ENCODE measurements around the gene OSBP. TPM values are rescaled to one million over a fixed set of nuclear protein-coding genes. Genes with fewer than 3 reads are reported as not detected.

The OSBP gene
- total RNA-seq, 2 experiments from 2014 or later, result 54.9 to 58.2 TPM

DNA sequence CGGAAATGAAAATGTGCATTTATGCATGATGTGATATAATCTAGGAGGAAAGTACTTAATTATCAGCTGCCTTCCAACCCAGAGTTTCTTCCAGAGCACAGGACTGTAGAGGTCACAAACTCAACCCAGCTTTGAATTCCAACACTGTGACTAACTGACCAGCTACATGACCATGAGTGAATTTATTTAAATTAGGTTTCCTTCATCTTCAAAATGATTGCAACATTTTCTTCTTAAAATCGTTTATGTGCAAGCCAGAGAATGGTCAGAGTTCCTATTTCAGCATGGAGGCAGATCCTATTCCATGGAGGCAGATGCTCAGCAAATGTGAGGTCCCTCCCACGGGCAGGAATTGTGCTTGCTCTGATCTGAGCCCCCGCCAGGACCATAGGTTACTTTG, 42.4 kb downstream of the OSBP start:
- H3K27ac Mint-ChIP-seq, result no peak overlapping the region
- no peaks in the 10 kb centered on the region for H3K4me1 ChIP-seq (ENCODE audit: insufficient read depth, low read length)
- H3K36me3 ChIP-seq (ENCODE audit: insufficient read depth, low read length), result peaks cover 33% of the 10 kb centered on the region
- CTCF ChIA-PET, result no interaction called here
- intact Hi-C loops (cut with DNase I, micrococcal nuclease), result no loop called here
- no peaks in the 10 kb centered on the region for H3K9me3 ChIP-seq (ENCODE audit: control insufficient read depth in 1 of 2, insufficient read depth in 1 of 2, low read length in 2 of 2)
- no peaks in the 10 kb centered on the region for H3K27me3 Mint-ChIP-seq
- no peaks in the 10 kb centered on the region for H3K4me1 Mint-ChIP-seq (ENCODE audit: low read depth)
- no peak overlapping the region for H3K4me3 Mint-ChIP-seq
- POLR2A ChIA-PET, result interaction anchor here (1.2 kb wide), 1 partner anchor 42 kb away, joined by 6 read pairs; the partner anchor contains the start of gene OSBP
- peaks cover 44% of the 10 kb centered on the region for H3K36me3 Mint-ChIP-seq (ENCODE audit: low read depth)
- DNase-seq, result no peak
- no peaks in the 10 kb centered on the region for H3K27me3 ChIP-seq (ENCODE audit: control insufficient read depth in 1 of 2, insufficient read depth in 2 of 2, low read length in 2 of 2)
- no peak for ATAC-seq (ENCODE audit: poor library complexity)
- H3K27ac ChIP-seq (ENCODE audit: low read depth in 1 of 2, low read length in 2 of 2), result no peak overlapping the region
- no peak for TF ChIP-seq CTCF (IDR thresholded peaks at IDR 0.05)
- H3K4me3 ChIP-seq (ENCODE audit: low read length), result no peak overlapping the region
- no peaks in the 10 kb centered on the region for H3K9me3 Mint-ChIP-seq

GRCh38 chr11:59572091-59572490, 43.5 kb downstream of the OSBP start:
- H3K27ac Mint-ChIP-seq, result no peak overlapping the region
- no peak overlapping the region for H3K4me3 Mint-ChIP-seq
- H3K27me3 ChIP-seq (ENCODE audit: control insufficient read depth in 1 of 2, insufficient read depth in 2 of 2, low read length in 2 of 2), result no peaks in the 10 kb centered on the region
- ATAC-seq (ENCODE audit: poor library complexity) (no peak), DNase-seq (no peak)
- TF ChIP-seq CTCF (IDR thresholded peaks at IDR 0.05), result no peak
- H3K4me3 ChIP-seq (ENCODE audit: low read length), result no peak overlapping the region
- ChIA-PET POLR2A (interaction anchor here (1.2 kb wide), 1 partner anchor 11 kb away, joined by 5 read pairs; no protein-coding TSS in a partner anchor), CTCF (no interaction called here)
- H3K27ac ChIP-seq (ENCODE audit: low read depth in 1 of 2, low read length in 2 of 2), result no peak overlapping the region
- no peaks in the 10 kb centered on the region for H3K9me3 Mint-ChIP-seq
- no peaks in the 10 kb centered on the region for H3K4me1 Mint-ChIP-seq (ENCODE audit: low read depth)
- intact Hi-C loops (cut with DNase I, micrococcal nuclease), result no loop called here
- H3K36me3 ChIP-seq (ENCODE audit: insufficient read depth, low read length), result peaks cover 22% of the 10 kb centered on the region
- no peaks in the 10 kb centered on the region for H3K9me3 ChIP-seq (ENCODE audit: control insufficient read depth in 1 of 2, insufficient read depth in 1 of 2, low read length in 2 of 2)
- no peaks in the 10 kb centered on the region for H3K4me1 ChIP-seq (ENCODE audit: insufficient read depth, low read length)
- peaks cover 33% of the 10 kb centered on the region for H3K36me3 Mint-ChIP-seq (ENCODE audit: low read depth)
- H3K27me3 Mint-ChIP-seq, result no peaks in the 10 kb centered on the region

DNA sequence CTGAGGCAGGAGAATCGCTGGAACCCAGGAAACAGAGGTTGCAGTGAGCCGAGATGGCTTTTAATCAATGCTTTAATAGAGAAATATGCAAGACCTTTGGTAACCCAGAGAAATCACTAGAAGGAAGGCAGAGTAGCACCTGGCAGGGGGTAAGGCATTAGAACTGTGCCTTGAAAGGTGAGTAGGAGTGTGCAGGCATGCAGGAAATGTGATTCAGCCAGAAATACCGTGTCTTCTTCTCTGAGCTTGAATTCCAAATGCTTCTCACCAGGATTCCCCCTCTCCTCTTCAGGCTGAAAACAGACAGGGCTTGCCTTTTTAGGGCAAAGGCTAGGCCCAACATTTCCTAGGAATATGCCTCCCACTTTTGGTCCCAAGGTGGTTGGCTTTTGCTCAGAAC, 53.3 kb downstream of the OSBP start:
- H3K27ac ChIP-seq (ENCODE audit: low read depth in 1 of 2, low read length in 2 of 2), result no peak overlapping the region
- no peak for DNase-seq
- ChIA-PET POLR2A (interaction anchor here (0.6 to 4.6 kb wide), 3 partner anchors 12 to 182 kb away, joined by 4 to 79 read pairs (median 50); partner anchors contain the start of gene OSBP), CTCF (interaction anchor here (2.2 to 3.5 kb wide), 2 partner anchors 12 to 25 kb away, joined by 5 to 19 read pairs; no protein-coding TSS in a partner anchor)
- Mint-ChIP-seq H3K4me3 (peak overlapping the region; percentile 42), H3K36me3 (ENCODE audit: low read depth) (peaks cover 24% of the 10 kb centered on the region), H3K27ac (peak overlapping the region; percentile 92), H3K4me1 (ENCODE audit: low read depth) (peaks cover 46% of the 10 kb centered on the region), H3K27me3 (peaks cover 10% of the 10 kb centered on the region), H3K9me3 (no peaks in the 10 kb centered on the region)
- H3K9me3 ChIP-seq (ENCODE audit: control insufficient read depth in 1 of 2, insufficient read depth in 1 of 2, low read length in 2 of 2), result no peaks in the 10 kb centered on the region
- no peak for ATAC-seq (ENCODE audit: poor library complexity)
- no peaks in the 10 kb centered on the region for H3K36me3 ChIP-seq (ENCODE audit: insufficient read depth, low read length)
- intact Hi-C loops (cut with DNase I, micrococcal nuclease), result loop anchor here (5.0 to 10.0 kb wide), 2 partner anchors 105 to 253 kb away; partner anchors contain the start of genes MRPL16 (in 1 of the 2) and PATL1 (in 1 of the 2)
- H3K27me3 ChIP-seq (ENCODE audit: control insufficient read depth in 1 of 2, insufficient read depth in 2 of 2, low read length in 2 of 2), result no peaks in the 10 kb centered on the region
- no peak for TF ChIP-seq CTCF (IDR thresholded peaks at IDR 0.05)
- H3K4me1 ChIP-seq (ENCODE audit: insufficient read depth, low read length), result peaks cover 37% of the 10 kb centered on the region
- H3K4me3 ChIP-seq (ENCODE audit: low read length), result no peak overlapping the region
